Vagina (tissue), 2 donors: Measurements from ENCODE around the gene XRCC4.

Experiments used
- POLR2A ChIP-seq, 2 donors: fragments of 450-650 bp; IDR thresholded peaks; one replicate each; pipeline ENCODE4 v1.6.1; 2017; ENCODE audit warnings: antibody characterized with exemption in 2 of 2, mild to moderate bottlenecking in 2 of 2, moderate library complexity in 2 of 2
- POLR2AphosphoS5 ChIP-seq, 2 donors: sonication (generic); formaldehyde crosslinking; IDR thresholded peaks; one replicate each; pipeline ENCODE4 v1.9.0; 2017; ENCODE audit warnings: antibody characterized with exemption in 2 of 2, mild to moderate bottlenecking in 2 of 2, low read depth in 1 of 2; ENCODE audit not compliant: insufficient read depth in 1 of 2
- TF ChIP-seq, protein P1 (sequence below), 3 experiments: fragments of 450-650 bp in 2 of 3; fragments of 200-600 bp in 1 of 3; sonication (generic) in 1 of 3; IDR thresholded peaks; one replicate each; pipeline ENCODE4 v1.5.1; 2017 to 2019; ENCODE audit warnings: antibody characterized with exemption in 3 of 3, mild to moderate bottlenecking in 2 of 3, moderate library complexity in 2 of 3

DNA sequence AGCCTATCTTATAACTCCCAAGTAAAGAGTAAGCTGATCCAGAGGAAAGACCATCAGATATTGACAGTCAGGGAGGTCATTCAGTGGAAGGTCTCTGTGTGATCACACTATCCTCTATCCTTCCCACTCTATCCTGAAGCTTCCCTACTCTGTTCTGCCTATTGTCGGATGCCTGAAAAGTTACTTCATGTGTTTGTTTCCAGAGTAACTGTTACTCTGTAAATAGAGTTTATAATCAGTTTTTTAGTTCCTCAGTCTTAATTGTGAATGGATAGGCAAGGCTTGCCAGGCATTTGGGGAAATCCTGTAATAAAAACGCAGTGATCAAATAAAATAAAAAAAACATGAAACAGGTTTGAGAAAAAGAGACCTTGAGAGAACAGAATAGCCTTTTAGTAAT lies 79.8 kb downstream of the XRCC4 start:
- TF ChIP-seq, protein P1, sequence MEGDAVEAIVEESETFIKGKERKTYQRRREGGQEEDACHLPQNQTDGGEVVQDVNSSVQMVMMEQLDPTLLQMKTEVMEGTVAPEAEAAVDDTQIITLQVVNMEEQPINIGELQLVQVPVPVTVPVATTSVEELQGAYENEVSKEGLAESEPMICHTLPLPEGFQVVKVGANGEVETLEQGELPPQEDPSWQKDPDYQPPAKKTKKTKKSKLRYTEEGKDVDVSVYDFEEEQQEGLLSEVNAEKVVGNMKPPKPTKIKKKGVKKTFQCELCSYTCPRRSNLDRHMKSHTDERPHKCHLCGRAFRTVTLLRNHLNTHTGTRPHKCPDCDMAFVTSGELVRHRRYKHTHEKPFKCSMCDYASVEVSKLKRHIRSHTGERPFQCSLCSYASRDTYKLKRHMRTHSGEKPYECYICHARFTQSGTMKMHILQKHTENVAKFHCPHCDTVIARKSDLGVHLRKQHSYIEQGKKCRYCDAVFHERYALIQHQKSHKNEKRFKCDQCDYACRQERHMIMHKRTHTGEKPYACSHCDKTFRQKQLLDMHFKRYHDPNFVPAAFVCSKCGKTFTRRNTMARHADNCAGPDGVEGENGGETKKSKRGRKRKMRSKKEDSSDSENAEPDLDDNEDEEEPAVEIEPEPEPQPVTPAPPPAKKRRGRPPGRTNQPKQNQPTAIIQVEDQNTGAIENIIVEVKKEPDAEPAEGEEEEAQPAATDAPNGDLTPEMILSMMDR (IDR thresholded peaks at IDR 0.05) = no peak
- no peak for TF ChIP-seq POLR2A (IDR thresholded peaks at IDR 0.05)
- TF ChIP-seq POLR2AphosphoS5 (IDR thresholded peaks at IDR 0.05; ENCODE audit: insufficient read depth in 1 of 2, low read depth in 1 of 2) = no peak
